Esophagus muscularis mucosa (tissue), 4 donors: ENCODE measurements around the gene PTER. TPM values are rescaled to one million over a fixed set of nuclear protein-coding genes. Genes with fewer than 3 reads are reported as not detected.

Source experiments
- DNase-seq: peaks from one replicate; pipeline ENCODE4 v3.0.0-alpha.2; 2017; ENCODE audit errors: extremely low spot score
- H3K27ac ChIP-seq, 4 donors: fragments of 200-600 bp; sonication (generic); replicated peaks in 1 of 4; 1 replicate in 3 of 4; 2 replicates in 1 of 4; pipeline ENCODE4 v1.5.1; 2016 to 2019; ENCODE audit warnings: mild to moderate bottlenecking in 1 of 4
- H3K27me3 ChIP-seq, 4 donors: fragments of 200-600 bp; sonication (generic); one replicate each; pipeline versions ENCODE4 v1.5.1 to v1.6.0; 2016 to 2019
- H3K36me3 ChIP-seq, 4 donors: fragments of 200-600 bp; sonication (generic); one replicate each; pipeline ENCODE4 v1.5.1; 2016 to 2019
- H3K4me1 ChIP-seq, 4 donors: fragments of 200-600 bp; sonication (generic); one replicate each; pipeline ENCODE4 v1.5.1; 2016 to 2019
- H3K4me3 ChIP-seq, 4 donors: fragments of 200-600 bp; sonication (generic); 1 replicate in 2 of 4; 2 replicates in 2 of 4; pipeline ENCODE4 v1.5.1; 2016 to 2019; ENCODE audit warnings: mild to moderate bottlenecking in 4 of 4, moderate library complexity in 1 of 4
- H3K9me3 ChIP-seq, 4 donors: fragments of 200-600 bp; sonication (generic); 1 replicate in 3 of 4; 2 replicates in 1 of 4; pipeline ENCODE4 v1.5.1; 2016 to 2019
- EP300 ChIP-seq: sonication (generic); formaldehyde crosslinking; IDR thresholded peaks from one replicate; pipeline ENCODE4 v1.6.1; 2017; ENCODE audit warnings: antibody characterized with exemption
- POLR2A ChIP-seq: fragments of 450-650 bp; IDR thresholded peaks from one replicate; pipeline ENCODE4 v1.6.1; 2017; ENCODE audit warnings: antibody characterized with exemption, moderate library complexity, mild to moderate bottlenecking, low read depth
- POLR2AphosphoS5 ChIP-seq, 2 donors: sonication (generic); formaldehyde crosslinking; IDR thresholded peaks; one replicate each; pipeline ENCODE4 v1.6.1; 2017; ENCODE audit warnings: antibody characterized with exemption in 2 of 2
- WGBS: methylation state at CpG from one replicate; pipeline ENCODE4 v1.1.5; 2018; 5-methylcytosine and 5-hydroxymethylcytosine counted together
- intact Hi-C: fragments of 100-400 bp; cut with DNase I; formaldehyde crosslinking; loops from one replicate; pipeline ENCODE4 v1.15.1; 2023
- total RNA-seq, 4 donors: library from RNA; depleted of rRNA; stranded (reverse); fragments of >200 nt; gene quantifications; one replicate each; pipeline versions ENCODE4 v1.1.0 to v1.2.1, GENCODE V29; 2016
- TF ChIP-seq, protein P1 (sequence below), 3 experiments: fragments of 200-600 bp in 2 of 3; fragments of 450-650 bp in 1 of 3; sonication (generic) in 2 of 3; IDR thresholded peaks; one replicate each; pipeline ENCODE4 v1.5.1; 2017 to 2019; ENCODE audit warnings: antibody characterized with exemption in 3 of 3, mild to moderate bottlenecking in 2 of 3, moderate library complexity in 1 of 3

Gene PTER
- total RNA-seq, 4 donors from 2014 or later: 8.1 to 10.4 (median 9.8) TPM

DNA sequence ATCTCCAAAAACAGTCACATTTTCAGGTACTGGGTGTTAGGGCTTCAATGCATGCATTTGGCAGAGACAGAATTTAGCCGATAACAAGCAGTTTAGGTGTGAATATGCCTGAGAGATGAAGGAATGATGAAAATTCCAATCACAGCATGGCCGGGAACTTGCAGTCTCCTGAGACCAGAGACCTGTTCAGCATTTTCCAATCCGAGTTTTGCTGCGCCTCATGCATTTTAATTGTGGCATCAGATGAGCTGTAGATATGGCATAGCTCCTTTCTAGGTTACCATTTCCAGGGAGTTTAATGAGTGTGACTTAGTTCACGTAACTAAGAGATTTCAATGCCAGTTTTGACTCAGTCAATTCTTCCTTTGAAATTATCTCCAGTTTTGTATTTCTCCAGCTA lies 99.3 kb downstream of the PTER start:
- TF ChIP-seq, protein P1, sequence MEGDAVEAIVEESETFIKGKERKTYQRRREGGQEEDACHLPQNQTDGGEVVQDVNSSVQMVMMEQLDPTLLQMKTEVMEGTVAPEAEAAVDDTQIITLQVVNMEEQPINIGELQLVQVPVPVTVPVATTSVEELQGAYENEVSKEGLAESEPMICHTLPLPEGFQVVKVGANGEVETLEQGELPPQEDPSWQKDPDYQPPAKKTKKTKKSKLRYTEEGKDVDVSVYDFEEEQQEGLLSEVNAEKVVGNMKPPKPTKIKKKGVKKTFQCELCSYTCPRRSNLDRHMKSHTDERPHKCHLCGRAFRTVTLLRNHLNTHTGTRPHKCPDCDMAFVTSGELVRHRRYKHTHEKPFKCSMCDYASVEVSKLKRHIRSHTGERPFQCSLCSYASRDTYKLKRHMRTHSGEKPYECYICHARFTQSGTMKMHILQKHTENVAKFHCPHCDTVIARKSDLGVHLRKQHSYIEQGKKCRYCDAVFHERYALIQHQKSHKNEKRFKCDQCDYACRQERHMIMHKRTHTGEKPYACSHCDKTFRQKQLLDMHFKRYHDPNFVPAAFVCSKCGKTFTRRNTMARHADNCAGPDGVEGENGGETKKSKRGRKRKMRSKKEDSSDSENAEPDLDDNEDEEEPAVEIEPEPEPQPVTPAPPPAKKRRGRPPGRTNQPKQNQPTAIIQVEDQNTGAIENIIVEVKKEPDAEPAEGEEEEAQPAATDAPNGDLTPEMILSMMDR (IDR thresholded peaks at IDR 0.05): no peak
- no peak for TF ChIP-seq POLR2AphosphoS5 (IDR thresholded peaks at IDR 0.05)
- no peak for TF ChIP-seq EP300
- TF ChIP-seq POLR2A: no peak
- Histone ChIP-seq H3K27me3 (peaks cover 0 to 12% (median 0%) of the 10 kb centered on the region in 4 donors), H3K27ac (no peak overlapping the region), H3K9me3 (no peaks in the 10 kb centered on the region), H3K4me3 (no peak overlapping the region), H3K4me1 (no peaks in the 10 kb centered on the region), H3K36me3 (no peaks in the 10 kb centered on the region)
- intact Hi-C loops: no loop called here
- no peak for DNase-seq
- 81% methylated on average over 5 of the region's 5 CpGs for WGBS

DNA sequence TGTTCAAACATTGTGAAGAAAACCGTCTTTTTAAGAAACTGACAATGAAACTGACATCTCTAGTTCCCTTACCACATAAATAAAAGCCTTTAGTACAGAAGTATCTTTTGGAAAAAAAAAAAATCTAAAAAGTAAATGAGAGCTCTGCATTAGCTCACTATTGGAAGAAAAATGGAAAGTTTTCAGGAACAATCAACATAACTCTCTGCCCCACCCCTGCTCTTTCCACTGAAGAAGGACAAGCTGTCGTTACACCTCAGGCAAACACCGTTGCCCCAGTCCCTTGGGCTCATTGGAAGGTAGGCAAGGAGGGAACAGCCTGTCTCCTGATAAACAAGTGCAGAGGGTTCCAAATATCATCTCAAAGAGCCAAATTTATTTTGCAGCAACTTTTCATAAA lies 107.3 kb downstream of the PTER start:
- WGBS: 64% methylated on average over 3 of the region's 3 CpGs
- intact Hi-C loops: no loop called here

DNA sequence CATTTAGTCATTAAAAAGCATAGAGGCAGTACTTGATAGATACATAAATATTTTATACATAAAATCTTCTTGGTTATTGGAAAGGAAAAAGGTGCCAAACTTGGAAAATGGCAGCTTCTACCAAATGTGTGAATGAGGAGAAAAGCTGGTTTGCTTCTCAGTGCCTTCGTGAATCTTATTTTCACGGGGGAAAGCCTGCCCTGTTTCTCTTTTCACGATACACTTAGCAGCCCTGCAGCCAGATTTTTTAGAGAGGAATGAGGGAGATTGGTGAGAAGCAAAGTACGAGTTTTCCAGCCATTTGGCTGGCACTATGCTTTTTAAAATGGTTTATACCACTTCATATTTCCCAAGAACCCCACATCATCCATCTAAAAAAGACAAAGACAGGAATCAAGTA lies 107.8 kb downstream of the PTER start:
- H3K36me3 ChIP-seq: no peaks in the 10 kb centered on the region
- H3K27me3 ChIP-seq: peaks cover 0 to 7% (median 0%) of the 10 kb centered on the region in 4 donors
- intact Hi-C loops: no loop called here
- peaks cover 0 to 5% (median 0%) of the 10 kb centered on the region in 4 donors for H3K4me1 ChIP-seq
- no peak overlapping the region for H3K4me3 ChIP-seq
- 78% methylated on average over 4 of the region's 4 CpGs for WGBS
- no peaks in the 10 kb centered on the region for H3K9me3 ChIP-seq
- H3K27ac ChIP-seq: no peak overlapping the region
- DNase-seq: no peak
- no peak for TF ChIP-seq POLR2AphosphoS5 (IDR thresholded peaks at IDR 0.05)
- TF ChIP-seq EP300: no peak
- no peak for TF ChIP-seq POLR2A
- TF ChIP-seq, protein P1 (IDR thresholded peaks at IDR 0.05): no peak

More for the DNA sequence above, 107.3 kb downstream of the PTER start:
- no peak for DNase-seq
- H3K4me1 ChIP-seq: peaks cover 0 to 5% (median 0%) of the 10 kb centered on the region in 4 donors
- no peak overlapping the region for H3K4me3 ChIP-seq
- no peaks in the 10 kb centered on the region for H3K9me3 ChIP-seq
- H3K36me3 ChIP-seq: no peaks in the 10 kb centered on the region
- H3K27me3 ChIP-seq: peaks cover 0 to 9% (median 0%) of the 10 kb centered on the region in 4 donors
- TF ChIP-seq POLR2AphosphoS5 (IDR thresholded peaks at IDR 0.05) (no peak), EP300 (no peak), POLR2A (no peak)
- TF ChIP-seq, protein P1 (IDR thresholded peaks at IDR 0.05): no peak
- no peak overlapping the region for H3K27ac ChIP-seq

DNA sequence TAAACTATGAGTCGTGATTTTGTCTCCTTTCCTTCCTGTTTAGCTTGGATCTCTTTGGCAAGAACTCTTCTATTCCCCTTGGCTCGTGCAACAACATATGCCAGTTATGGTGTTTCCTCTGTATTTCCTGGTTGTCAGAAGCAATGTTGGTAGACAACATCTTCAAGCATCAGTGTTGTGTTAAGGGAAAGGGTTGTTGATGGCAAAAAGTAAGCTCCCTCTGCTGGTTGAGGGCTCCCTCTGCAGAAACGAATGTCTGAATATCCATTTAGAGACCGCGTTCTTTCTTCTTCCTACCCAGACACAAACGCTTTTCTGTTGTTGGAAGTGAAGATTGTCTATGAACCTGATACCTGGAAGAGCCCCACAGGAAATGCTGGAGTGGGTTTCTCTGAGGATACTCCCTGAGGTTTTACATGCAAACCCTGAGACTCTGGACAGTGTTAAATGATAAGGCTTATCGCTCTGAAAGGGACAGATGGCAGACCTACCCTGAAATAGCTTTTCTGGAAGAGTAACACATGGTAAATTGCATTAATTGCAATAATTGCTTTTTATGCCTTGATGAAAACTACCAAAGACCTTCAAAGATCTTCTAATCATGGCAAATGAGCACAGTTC lies 108.4 kb downstream of the PTER start:
- intact Hi-C loops: no loop called here
- peaks cover 0 to 4% (median 0%) of the 10 kb centered on the region in 4 donors for H3K27me3 ChIP-seq
- TF ChIP-seq EP300: no peak
- TF ChIP-seq POLR2A: no peak
- no peak for TF ChIP-seq POLR2AphosphoS5 (IDR thresholded peaks at IDR 0.05)
- TF ChIP-seq, protein P1 (IDR thresholded peaks at IDR 0.05): peak; percentile 17 to 49 (median 27)
- no peak for DNase-seq
- H3K36me3 ChIP-seq: no peaks in the 10 kb centered on the region
- no peaks in the 10 kb centered on the region for H3K9me3 ChIP-seq
- H3K4me3 ChIP-seq: no peak overlapping the region
- no peak overlapping the region for H3K27ac ChIP-seq
- H3K4me1 ChIP-seq: peaks cover 0 to 5% (median 0%) of the 10 kb centered on the region in 4 donors
- 28% methylated on average over 7 of the region's 7 CpGs for WGBS
